NCI-H510A (cell line): ENCODE results near the gene EGFL7.

Experiments
- DNase-seq: peaks from one replicate; lab custom pipeline; 2025; lab: John Stamatoyannopoulos, UW

The EGFL7 gene

GRCh38 chr9:136686794-136687711 lies 24.3 kb downstream of the EGFL7 start, which contains the start of gene AGPAT2:
Gene AGPAT2 (minus strand): TSS chr9:136687457. CDS start chr9:136687357, 100 bp downstream.
- DNase-seq: peak; percentile 57

- DNase-seq: no peak
These were observed 25.1 kb downstream of the EGFL7 start for GRCh38 chr9:136687721-136688223.

- no peak for DNase-seq
These were observed 25.8 kb downstream of the EGFL7 start for GRCh38 chr9:136688274-136689107.

GRCh38 chr9:136689108-136689460 lies 26.4 kb downstream of the EGFL7 start:
- DNase-seq: no peak

GRCh38 chr9:136690104-136690805 lies 27.5 kb downstream of the EGFL7 start:
- DNase-seq: no peak

- no peak for DNase-seq
These were observed 28.1 kb downstream of the EGFL7 start for GRCh38 chr9:136690806-136691261.

- peak; percentile 45 for DNase-seq
These were observed 28.8 kb downstream of the EGFL7 start for GRCh38 chr9:136691316-136692184.

- DNase-seq: no peak
These were observed 29.7 kb downstream of the EGFL7 start for GRCh38 chr9:136692185-136693134.

GRCh38 chr9:136693135-136693489 lies 30.4 kb downstream of the EGFL7 start:
- no peak for DNase-seq

- DNase-seq: no peak
These were observed 30.9 kb downstream of the EGFL7 start for GRCh38 chr9:136693490-136694162.

GRCh38 chr9:136694163-136694871 lies 31.6 kb downstream of the EGFL7 start:
- no peak for DNase-seq

GRCh38 chr9:136694872-136695247 lies 32.1 kb downstream of the EGFL7 start:
- DNase-seq: no peak

- DNase-seq: peak; percentile 83
These were observed 32.7 kb downstream of the EGFL7 start for GRCh38 chr9:136695435-136695895.

GRCh38 chr9:136695955-136696354 lies 33.2 kb downstream of the EGFL7 start:
- peak; percentile 75 for DNase-seq

GRCh38 chr9:136696502-136696901 lies 33.8 kb downstream of the EGFL7 start:
- no peak for DNase-seq

GRCh38 chr9:136697146-136697820 lies 34.6 kb downstream of the EGFL7 start:
- DNase-seq: no peak

- no peak for DNase-seq
These were observed 35.3 kb downstream of the EGFL7 start for GRCh38 chr9:136697821-136698526.
